Esophagus squamous epithelium (tissue), 5 donors: Measurements from ENCODE around the gene CCDC102B. TPM values are rescaled to one million over a fixed set of nuclear protein-coding genes. Genes with fewer than 3 reads are reported as not detected.

ENCODE experiments used
- DNase-seq: peaks from one replicate; lab custom pipeline; 2025; lab: John Stamatoyannopoulos, UW
- H3K27ac ChIP-seq, 4 donors: fragments of 200-600 bp; sonication (generic); one replicate each; pipeline ENCODE4 v1.5.1; 2016 to 2019; ENCODE audit warnings: mild to moderate bottlenecking in 1 of 4
- H3K27me3 ChIP-seq, 4 donors: fragments of 200-600 bp; sonication (generic); 1 replicate in 3 of 4; 2 replicates in 1 of 4; pipeline versions ENCODE4 v1.5.1 to v1.6.0; 2017 to 2021; ENCODE audit warnings: antibody characterized with exemption in 1 of 4
- H3K36me3 ChIP-seq, 3 donors: fragments of 200-600 bp; sonication (generic); one replicate each; pipeline ENCODE4 v1.5.1; 2016 to 2019
- H3K4me1 ChIP-seq, 3 donors: fragments of 200-600 bp; sonication (generic); one replicate each; pipeline ENCODE4 v1.5.1; 2017 to 2019
- H3K4me3 ChIP-seq, 4 donors: fragments of 200-600 bp; sonication (generic); 1 replicate in 3 of 4; 2 replicates in 1 of 4; pipeline ENCODE4 v1.5.1; 2016 to 2019; ENCODE audit warnings: mild to moderate bottlenecking in 2 of 4, moderate library complexity in 1 of 4
- H3K9me3 ChIP-seq, 3 donors: fragments of 200-600 bp; sonication (generic); one replicate each; pipeline ENCODE4 v1.5.1; 2016 to 2019
- POLR2A ChIP-seq, 4 donors: fragments of 450-650 bp; IDR thresholded peaks; one replicate each; pipeline ENCODE4 v1.6.1; 2017; ENCODE audit warnings: antibody characterized with exemption in 4 of 4, mild to moderate bottlenecking in 4 of 4, moderate library complexity in 3 of 4
- WGBS, 2 donors: methylation state at CpG; one replicate each; pipeline ENCODE4 v1.1.5; 2018; 5-methylcytosine and 5-hydroxymethylcytosine counted together
- intact Hi-C: fragments of 100-400 bp; cut with DNase I; formaldehyde crosslinking; loops from one replicate; pipeline ENCODE4 v1.15.0; 2022
- total RNA-seq, 4 donors: library from RNA; depleted of rRNA; stranded (reverse); fragments of >200 nt; gene quantifications; one replicate each; pipeline ENCODE4 v1.1.0, GENCODE V29; 2016
- TF ChIP-seq, protein P1 (sequence below), 6 experiments: fragments of 450-650 bp in 4 of 6; fragments of 200-600 bp in 2 of 6; sonication (generic) in 2 of 6; IDR thresholded peaks; one replicate each; pipeline ENCODE4 v1.5.1; 2016 to 2019; ENCODE audit warnings: antibody characterized with exemption in 6 of 6, mild to moderate bottlenecking in 4 of 6, moderate library complexity in 4 of 6
- donor health status: DM: yes; HTN: yes; CAD: no.

CCDC102B gene
- total RNA-seq, 4 donors from 2014 or later, result 0.27 to 3.8 (median 2.8) TPM

DNA sequence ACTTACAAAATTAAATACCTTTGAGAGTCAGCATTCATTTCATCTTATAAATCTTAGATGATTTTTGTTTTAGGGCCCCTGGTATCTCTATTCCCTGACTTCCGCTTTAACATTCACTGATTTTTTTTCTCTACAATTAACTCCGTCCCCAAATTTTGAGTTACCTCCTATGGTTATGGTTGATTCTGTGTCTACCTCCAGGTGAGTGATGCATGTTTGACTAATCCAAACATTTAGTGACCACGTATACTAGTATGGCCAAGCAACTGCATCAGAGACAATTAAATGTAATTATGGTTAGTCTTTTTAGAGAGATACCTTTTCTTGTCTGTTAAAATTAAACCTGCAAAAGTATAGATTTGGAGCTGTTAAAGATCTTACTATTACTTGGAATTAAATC lies 120.3 kb downstream of the CCDC102B start:
- TF ChIP-seq, protein P1, sequence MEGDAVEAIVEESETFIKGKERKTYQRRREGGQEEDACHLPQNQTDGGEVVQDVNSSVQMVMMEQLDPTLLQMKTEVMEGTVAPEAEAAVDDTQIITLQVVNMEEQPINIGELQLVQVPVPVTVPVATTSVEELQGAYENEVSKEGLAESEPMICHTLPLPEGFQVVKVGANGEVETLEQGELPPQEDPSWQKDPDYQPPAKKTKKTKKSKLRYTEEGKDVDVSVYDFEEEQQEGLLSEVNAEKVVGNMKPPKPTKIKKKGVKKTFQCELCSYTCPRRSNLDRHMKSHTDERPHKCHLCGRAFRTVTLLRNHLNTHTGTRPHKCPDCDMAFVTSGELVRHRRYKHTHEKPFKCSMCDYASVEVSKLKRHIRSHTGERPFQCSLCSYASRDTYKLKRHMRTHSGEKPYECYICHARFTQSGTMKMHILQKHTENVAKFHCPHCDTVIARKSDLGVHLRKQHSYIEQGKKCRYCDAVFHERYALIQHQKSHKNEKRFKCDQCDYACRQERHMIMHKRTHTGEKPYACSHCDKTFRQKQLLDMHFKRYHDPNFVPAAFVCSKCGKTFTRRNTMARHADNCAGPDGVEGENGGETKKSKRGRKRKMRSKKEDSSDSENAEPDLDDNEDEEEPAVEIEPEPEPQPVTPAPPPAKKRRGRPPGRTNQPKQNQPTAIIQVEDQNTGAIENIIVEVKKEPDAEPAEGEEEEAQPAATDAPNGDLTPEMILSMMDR (IDR thresholded peaks at IDR 0.05), result no peak
- TF ChIP-seq POLR2A (IDR thresholded peaks at IDR 0.05), result no peak
- intact Hi-C loops, result no loop called here
- Histone ChIP-seq H3K36me3 (no peaks in the 10 kb centered on the region), H3K27ac (no peak overlapping the region), H3K9me3 (no peaks in the 10 kb centered on the region), H3K4me1 (no peaks in the 10 kb centered on the region), H3K27me3 (no peaks in the 10 kb centered on the region), H3K4me3 (no peak overlapping the region)
- 70 to 76% methylated on average over 3 of the region's 3 CpGs for WGBS, 2 donors
- no peak for DNase-seq

DNA sequence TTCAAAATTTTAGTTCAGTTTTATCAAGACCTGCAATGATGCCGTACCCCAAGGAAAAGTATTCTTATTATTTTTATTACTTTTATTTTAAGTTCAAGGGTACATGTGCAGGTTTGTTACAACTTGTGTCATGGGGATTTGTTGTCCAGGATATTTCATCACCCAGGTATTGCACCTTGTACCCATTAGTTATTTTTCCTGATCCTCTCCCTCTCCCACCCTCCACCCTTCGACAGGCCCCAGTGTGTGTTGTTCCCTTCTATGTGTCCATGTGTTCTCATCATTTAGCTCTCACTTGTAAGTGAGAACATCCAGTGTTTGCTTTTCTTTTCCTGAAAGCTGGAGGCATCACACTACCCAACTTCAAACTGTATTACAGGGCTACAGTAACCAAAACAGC lies 122.0 kb downstream of the CCDC102B start:
- Histone ChIP-seq H3K36me3 (no peaks in the 10 kb centered on the region), H3K4me1 (no peaks in the 10 kb centered on the region), H3K4me3 (no peak overlapping the region), H3K27ac (no peak overlapping the region), H3K27me3 (no peaks in the 10 kb centered on the region), H3K9me3 (no peaks in the 10 kb centered on the region)
- intact Hi-C loops, result no loop called here
- DNase-seq, result no peak
- no peak for TF ChIP-seq POLR2A (IDR thresholded peaks at IDR 0.05)
- TF ChIP-seq, protein P1 (IDR thresholded peaks at IDR 0.05), result no peak
- 82 to 88% methylated on average over 2 of the region's 2 CpGs for WGBS, 2 donors

DNA sequence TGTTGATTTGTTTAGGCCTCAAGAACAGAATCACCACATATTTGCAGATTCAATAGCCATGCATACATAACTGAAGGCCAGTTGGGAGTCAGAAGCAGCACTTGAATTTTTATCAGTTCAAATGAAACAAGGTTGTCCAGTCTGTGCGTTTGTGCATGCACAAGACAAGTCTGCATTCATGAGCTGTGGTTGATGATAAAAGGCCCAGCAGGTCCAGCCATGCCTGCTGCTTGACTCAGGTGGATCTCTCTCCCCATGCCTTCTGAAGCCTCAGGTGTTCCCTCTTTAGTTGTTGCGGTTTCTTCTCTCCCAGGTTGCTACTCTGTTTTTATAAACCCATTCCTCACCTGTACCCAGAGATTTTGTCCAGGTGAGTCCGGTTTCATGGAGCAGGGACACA lies 124.5 kb downstream of the CCDC102B start:
- TF ChIP-seq POLR2A (IDR thresholded peaks at IDR 0.05), result no peak
- TF ChIP-seq, protein P1 (IDR thresholded peaks at IDR 0.05), result no peak
- no peak for DNase-seq

DNA sequence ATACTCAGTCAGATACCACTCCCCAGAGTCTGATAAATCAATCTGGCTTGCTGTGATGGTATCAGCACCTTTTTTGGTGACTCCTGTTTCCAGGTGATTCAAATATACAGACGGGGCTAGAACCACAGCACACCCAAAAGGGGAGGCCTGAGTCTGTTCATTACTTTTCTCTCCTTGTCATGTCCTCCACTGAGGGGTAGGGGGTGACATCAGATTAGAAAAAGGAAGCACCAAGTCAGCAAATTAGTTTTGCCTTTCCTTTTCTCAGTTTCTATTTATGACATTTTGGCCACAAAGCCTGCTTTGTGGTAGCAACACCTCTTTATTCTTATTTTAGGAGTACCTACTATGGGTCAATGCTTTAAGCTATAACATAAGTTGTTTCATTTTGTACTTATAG lies 127.4 kb downstream of the CCDC102B start:
- WGBS, 2 donors, result 27 to 45% methylated on average over 1 of the region's 1 CpG
- intact Hi-C loops, result no loop called here
- no peak overlapping the region for H3K27ac ChIP-seq
- TF ChIP-seq, protein P1 (IDR thresholded peaks at IDR 0.05), result no peak
- no peak for TF ChIP-seq POLR2A (IDR thresholded peaks at IDR 0.05)
- H3K4me3 ChIP-seq, result no peak overlapping the region
- DNase-seq, result no peak
- no peaks in the 10 kb centered on the region for H3K36me3 ChIP-seq
- no peaks in the 10 kb centered on the region for H3K27me3 ChIP-seq
- H3K9me3 ChIP-seq, result no peaks in the 10 kb centered on the region
- no peaks in the 10 kb centered on the region for H3K4me1 ChIP-seq

More for the DNA sequence above, 124.5 kb downstream of the CCDC102B start:
- Histone ChIP-seq H3K36me3 (no peaks in the 10 kb centered on the region), H3K4me3 (no peak overlapping the region), H3K27me3 (no peaks in the 10 kb centered on the region), H3K27ac (no peak overlapping the region), H3K4me1 (no peaks in the 10 kb centered on the region), H3K9me3 (no peaks in the 10 kb centered on the region)
- WGBS, 2 donors, result 53 to 54% methylated on average over 3 of the region's 3 CpGs
- intact Hi-C loops, result no loop called here

DNA sequence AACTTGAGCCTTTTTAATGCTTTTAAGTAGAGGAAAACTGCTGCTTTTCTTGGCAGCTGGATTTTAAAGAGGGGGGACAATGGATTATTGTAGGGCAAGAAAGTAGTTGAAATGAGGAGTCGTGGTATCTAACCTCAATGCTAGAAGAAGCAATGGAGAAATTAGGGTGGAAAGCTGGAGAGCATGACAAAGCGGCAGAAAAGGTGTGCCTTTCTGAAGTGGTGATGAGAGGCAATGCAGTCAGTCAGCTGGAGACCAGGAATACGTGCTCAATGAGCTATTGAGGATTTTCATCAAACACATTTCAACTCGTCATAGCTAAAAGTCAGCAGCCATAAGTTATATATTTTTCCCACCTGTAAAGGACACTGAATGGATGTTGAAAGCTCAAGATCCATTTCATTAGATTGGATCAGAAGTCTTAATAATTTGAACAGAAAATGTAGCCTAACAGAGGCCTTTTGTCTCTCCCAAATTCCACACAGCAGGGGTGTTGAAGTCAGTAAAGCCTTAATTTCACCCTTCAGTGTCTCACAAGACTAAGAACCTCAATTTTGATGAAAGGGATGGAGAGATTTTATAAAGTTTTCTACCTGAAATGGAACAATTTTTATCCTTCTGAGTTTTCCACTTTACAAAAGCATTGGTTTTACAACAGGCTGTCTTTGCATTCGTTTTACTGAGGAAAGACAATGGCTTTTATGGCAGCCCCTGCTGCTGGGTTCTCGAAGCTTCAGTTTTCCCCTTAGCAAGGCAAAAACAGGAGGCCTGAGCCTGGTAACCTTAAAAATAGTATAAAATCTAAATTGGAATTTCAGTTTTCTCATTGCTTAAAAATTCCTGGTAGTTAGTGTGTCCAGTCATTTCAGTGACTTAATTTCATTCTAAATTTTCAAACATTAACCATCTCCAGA lies 131.1 kb downstream of the CCDC102B start:
- intact Hi-C loops, result no loop called here
- DNase-seq, result no peak
- Histone ChIP-seq H3K4me1 (no peaks in the 10 kb centered on the region), H3K27me3 (no peaks in the 10 kb centered on the region), H3K9me3 (no peaks in the 10 kb centered on the region), H3K4me3 (no peak overlapping the region), H3K27ac (no peak overlapping the region), H3K36me3 (no peaks in the 10 kb centered on the region)
- TF ChIP-seq, protein P1 (IDR thresholded peaks at IDR 0.05), result no peak
- no peak for TF ChIP-seq POLR2A (IDR thresholded peaks at IDR 0.05)
- 55 to 59% methylated on average over 6 of the region's 6 CpGs for WGBS, 2 donors
